HepG2 (cell line): Measurements from ENCODE around the gene SEC62.

Experiments used
- CENPX ChIP-seq: sonication (generic); formaldehyde crosslinking; IDR thresholded peaks from 2 replicates; pipeline ENCODE4 v1.9.0; 2021; ENCODE audit warnings: mild to moderate bottlenecking, missing genetic modification reagents, moderate library complexity
- HNRNPUL1 ChIP-seq: fragments of 200-400 bp; formaldehyde crosslinking; IDR thresholded peaks from 2 replicates; pipeline ENCODE4 v1.6.1; 2017; ENCODE audit warnings: low read depth, mild to moderate bottlenecking, low read length, moderate library complexity
- SP1 ChIP-seq, 2 experiments: fragments of 450-650 bp in 1 of 2; sonication (generic) in 1 of 2; formaldehyde crosslinking in 1 of 2; IDR thresholded peaks; 2 replicates each; pipeline versions ENCODE4 v1.4.0 to v1.6.1; 2016 to 2020; ENCODE audit warnings: missing genetic modification reagents in 1 of 2

- TF ChIP-seq HNRNPUL1 (no peak), CENPX (CRISPR knock-in tag) (no peak), SP1 (IDR thresholded peaks at IDR 0.05) (no peak), SP1 (CRISPR knock-in tag; IDR thresholded peaks at IDR 0.05) (no peak)
Measured at GRCh38 chr3:170043506-170043905, 76.9 kb downstream of the SEC62 start.
